Gastrocnemius medialis (tissue), 4 donors: Measurements from ENCODE around the gene SLFN13. TPM values are rescaled to one million over a fixed set of nuclear protein-coding genes. Genes with fewer than 3 reads are reported as not detected.
A peak's percentile ranks its signal among the peaks of the same experiment; 100 is the strongest.

Experiments
- ATAC-seq, 2 donors: fragments of 150-250 bp; one replicate each; pipeline ENCODE4 v1.9.1; 2016
- DNase-seq, 2 donors: peaks; one replicate each; pipeline ENCODE4 v3.0.0-alpha.2; 2019
- H3K27ac ChIP-seq, 4 donors: fragments of 200-600 bp; sonication (generic); 1 replicate in 1 of 4; 2 replicates in 3 of 4; pipeline ENCODE4 v1.5.1; 2016 to 2018; ENCODE audit warnings: mild to moderate bottlenecking in 2 of 4, moderate library complexity in 1 of 4
- H3K27me3 ChIP-seq, 3 donors: fragments of 200-600 bp; sonication (generic) in 2 of 3; 1 replicate in 1 of 3; 2 replicates in 2 of 3; pipeline versions ENCODE4 v1.5.1 to v1.6.0; 2016 to 2019; ENCODE audit warnings: mild to moderate bottlenecking in 1 of 3, moderate library complexity in 1 of 3
- H3K36me3 ChIP-seq, 2 donors: fragments of 200-600 bp; sonication (generic) in 1 of 2; one replicate each; pipeline ENCODE4 v1.5.1; 2017 to 2018
- H3K4me1 ChIP-seq, 2 donors: fragments of 200-600 bp; sonication (generic) in 1 of 2; one replicate each; pipeline ENCODE4 v1.5.1; 2016 to 2017; ENCODE audit warnings: mild to moderate bottlenecking in 2 of 2
- H3K4me3 ChIP-seq, 4 donors: fragments of 200-600 bp; sonication (generic) in 3 of 4; 1 replicate in 1 of 4; 2 replicates in 3 of 4; pipeline ENCODE4 v1.5.1; 2016 to 2019; ENCODE audit warnings: mild to moderate bottlenecking in 2 of 4
- H3K9me3 ChIP-seq, 3 donors: fragments of 200-600 bp; sonication (generic) in 2 of 3; 1 replicate in 1 of 3; 2 replicates in 2 of 3; pipeline ENCODE4 v1.5.1; 2016 to 2019
- POLR2A ChIP-seq, 2 donors: fragments of 450-650 bp; IDR thresholded peaks; one replicate each; pipeline ENCODE4 v1.6.1; 2017; ENCODE audit warnings: antibody characterized with exemption in 2 of 2, mild to moderate bottlenecking in 2 of 2, moderate library complexity in 2 of 2
- in situ Hi-C, 4 donors: fragments of 200-750 bp; cut with MboI; loops; one replicate each; pipeline versions ENCODE4 v1.15.0 to v1.8.0; 2017; ENCODE audit warnings: low sequenced_read_pairs in 4 of 4
- intact Hi-C: fragments of 100-400 bp; cut with DNase I; formaldehyde crosslinking; loops from one replicate; pipeline ENCODE4 v1.15.1; 2023; ENCODE audit warnings: low total_unique reads
- total RNA-seq, 4 donors: library from RNA; depleted of rRNA; stranded (reverse); fragments of >200 nt; gene quantifications; one replicate each; pipeline versions ENCODE4 v1.1.0 to v1.2.3, GENCODE V29; 2016
- TF ChIP-seq, protein P1 (sequence below), 5 experiments: fragments of 450-650 bp in 3 of 5; fragments of 200-600 bp in 2 of 5; sonication (generic) in 2 of 5; IDR thresholded peaks in 4 of 5; conservative IDR thresholded peaks in 1 of 5; 1 replicate in 4 of 5; 2 replicates in 1 of 5; pipeline ENCODE4 v1.5.1; 2016 to 2019; ENCODE audit warnings: antibody characterized with exemption in 5 of 5, mild to moderate bottlenecking in 3 of 5, moderate library complexity in 3 of 5

SLFN13 gene
- total RNA-seq, 4 donors from 2014 or later: 0.05 to 1.2 (median 0.32) TPM

DNA sequence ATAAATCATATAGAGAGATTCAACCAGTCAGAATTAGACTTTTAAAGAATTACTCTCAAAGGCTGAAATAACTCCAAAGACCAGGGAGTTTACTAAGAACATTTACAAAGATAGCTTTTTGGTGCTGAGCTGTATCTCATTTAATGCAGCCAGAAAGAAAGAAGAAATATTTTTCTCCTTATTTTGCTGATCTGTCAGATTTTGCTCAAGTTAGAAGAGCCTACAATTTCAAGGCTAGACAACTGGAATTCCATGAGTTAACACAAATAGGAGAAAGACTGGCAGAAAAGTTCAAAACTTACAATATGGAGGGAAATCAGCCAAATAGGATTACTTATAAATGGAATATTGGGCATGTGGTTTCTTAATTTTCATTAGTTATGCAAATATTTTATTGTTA lies 10.1 kb downstream of the SLFN13 start:
- in situ Hi-C loops: loop anchor here in 1 of 4 donors (25.0 kb wide), 1 partner anchor 99 kb away; the partner anchor contains the start of gene SLFN12L
- H3K27ac ChIP-seq: no peak overlapping the region
- TF ChIP-seq, protein P1, sequence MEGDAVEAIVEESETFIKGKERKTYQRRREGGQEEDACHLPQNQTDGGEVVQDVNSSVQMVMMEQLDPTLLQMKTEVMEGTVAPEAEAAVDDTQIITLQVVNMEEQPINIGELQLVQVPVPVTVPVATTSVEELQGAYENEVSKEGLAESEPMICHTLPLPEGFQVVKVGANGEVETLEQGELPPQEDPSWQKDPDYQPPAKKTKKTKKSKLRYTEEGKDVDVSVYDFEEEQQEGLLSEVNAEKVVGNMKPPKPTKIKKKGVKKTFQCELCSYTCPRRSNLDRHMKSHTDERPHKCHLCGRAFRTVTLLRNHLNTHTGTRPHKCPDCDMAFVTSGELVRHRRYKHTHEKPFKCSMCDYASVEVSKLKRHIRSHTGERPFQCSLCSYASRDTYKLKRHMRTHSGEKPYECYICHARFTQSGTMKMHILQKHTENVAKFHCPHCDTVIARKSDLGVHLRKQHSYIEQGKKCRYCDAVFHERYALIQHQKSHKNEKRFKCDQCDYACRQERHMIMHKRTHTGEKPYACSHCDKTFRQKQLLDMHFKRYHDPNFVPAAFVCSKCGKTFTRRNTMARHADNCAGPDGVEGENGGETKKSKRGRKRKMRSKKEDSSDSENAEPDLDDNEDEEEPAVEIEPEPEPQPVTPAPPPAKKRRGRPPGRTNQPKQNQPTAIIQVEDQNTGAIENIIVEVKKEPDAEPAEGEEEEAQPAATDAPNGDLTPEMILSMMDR (IDR thresholded peaks at IDR 0.05 in 4 of 5, conservative IDR thresholded peaks at IDR 0.05 in 1 of 5): no peak
- no peak for TF ChIP-seq POLR2A (IDR thresholded peaks at IDR 0.05)
- no peak overlapping the region for H3K4me3 ChIP-seq
- no peaks in the 10 kb centered on the region for H3K9me3 ChIP-seq
- intact Hi-C loops: loop anchor here (10.0 kb wide), 1 partner anchor 64 kb away; the partner anchor contains the start of gene SLFN11
- H3K4me1 ChIP-seq: peaks cover 0 to 6% of the 10 kb centered on the region in 2 donors
- ATAC-seq (no peak), DNase-seq (no peak)
- peaks cover 0 to 11% (median 6%) of the 10 kb centered on the region in 3 donors for H3K27me3 ChIP-seq
- H3K36me3 ChIP-seq: no peaks in the 10 kb centered on the region

DNA sequence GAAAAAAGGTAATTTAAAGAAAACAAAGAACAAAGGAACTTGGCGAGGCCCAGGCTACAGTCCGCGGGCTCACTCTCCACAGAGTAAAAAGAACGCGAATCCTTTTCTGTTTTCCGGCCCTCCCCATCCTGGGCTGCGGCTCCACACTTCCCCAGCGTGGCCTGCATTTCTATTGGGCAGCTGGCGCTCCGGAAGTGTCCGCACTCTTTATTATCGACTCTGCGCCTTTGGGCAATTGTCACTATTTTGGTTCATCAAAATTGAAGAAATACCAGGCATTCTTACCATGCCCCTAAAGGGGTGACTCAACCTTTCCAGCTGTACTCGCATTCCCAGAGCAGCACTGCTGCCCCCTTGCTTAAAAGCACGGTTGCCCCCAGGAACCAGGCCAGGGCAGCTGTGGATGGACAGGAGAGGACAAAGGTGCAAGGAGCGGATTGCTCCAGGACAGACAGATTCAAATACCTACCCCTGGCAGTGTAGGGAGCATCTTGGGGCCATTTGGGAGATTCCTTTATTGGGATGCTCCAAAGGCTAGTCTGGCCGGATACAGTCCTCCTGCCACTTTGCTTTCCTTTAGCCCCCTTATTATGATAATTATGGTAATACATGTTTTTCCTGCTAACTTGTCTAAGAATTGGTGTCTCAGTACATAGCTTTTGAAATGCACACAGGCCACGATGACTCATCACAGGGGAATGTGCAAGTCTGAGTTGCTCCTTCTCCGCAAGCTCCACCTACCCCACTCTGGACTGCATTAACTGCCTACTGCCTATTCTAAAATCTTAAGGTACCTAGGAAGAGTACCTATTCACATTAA lies 15.3 kb downstream of the SLFN13 start:
- Histone ChIP-seq H3K9me3 (no peaks in the 10 kb centered on the region), H3K4me1 (peaks cover 0 to 8% of the 10 kb centered on the region in 2 donors), H3K4me3 (peak overlapping the region; percentile 53 to 67 (median 58)), H3K36me3 (no peaks in the 10 kb centered on the region), H3K27ac (peak overlapping the region; percentile 72 to 78 (median 75)), H3K27me3 (peaks cover 7 to 13% (median 13%) of the 10 kb centered on the region in 3 donors)
- TF ChIP-seq, protein P1 (IDR thresholded peaks at IDR 0.05 in 4 of 5, conservative IDR thresholded peaks at IDR 0.05 in 1 of 5): no peak
- no peak for TF ChIP-seq POLR2A (IDR thresholded peaks at IDR 0.05)
- intact Hi-C loops: loop anchor here (5.0 to 10.0 kb wide), 2 partner anchors 58 to 99 kb away; partner anchors contain the start of gene SLFN11
- ATAC-seq (peak; percentile 68 to 72), DNase-seq (peak; percentile 41 to 59)
- in situ Hi-C loops: loop anchor here in 1 of 4 donors (25.0 kb wide), 1 partner anchor 104 kb away; the partner anchor contains the start of gene SLFN12L

DNA sequence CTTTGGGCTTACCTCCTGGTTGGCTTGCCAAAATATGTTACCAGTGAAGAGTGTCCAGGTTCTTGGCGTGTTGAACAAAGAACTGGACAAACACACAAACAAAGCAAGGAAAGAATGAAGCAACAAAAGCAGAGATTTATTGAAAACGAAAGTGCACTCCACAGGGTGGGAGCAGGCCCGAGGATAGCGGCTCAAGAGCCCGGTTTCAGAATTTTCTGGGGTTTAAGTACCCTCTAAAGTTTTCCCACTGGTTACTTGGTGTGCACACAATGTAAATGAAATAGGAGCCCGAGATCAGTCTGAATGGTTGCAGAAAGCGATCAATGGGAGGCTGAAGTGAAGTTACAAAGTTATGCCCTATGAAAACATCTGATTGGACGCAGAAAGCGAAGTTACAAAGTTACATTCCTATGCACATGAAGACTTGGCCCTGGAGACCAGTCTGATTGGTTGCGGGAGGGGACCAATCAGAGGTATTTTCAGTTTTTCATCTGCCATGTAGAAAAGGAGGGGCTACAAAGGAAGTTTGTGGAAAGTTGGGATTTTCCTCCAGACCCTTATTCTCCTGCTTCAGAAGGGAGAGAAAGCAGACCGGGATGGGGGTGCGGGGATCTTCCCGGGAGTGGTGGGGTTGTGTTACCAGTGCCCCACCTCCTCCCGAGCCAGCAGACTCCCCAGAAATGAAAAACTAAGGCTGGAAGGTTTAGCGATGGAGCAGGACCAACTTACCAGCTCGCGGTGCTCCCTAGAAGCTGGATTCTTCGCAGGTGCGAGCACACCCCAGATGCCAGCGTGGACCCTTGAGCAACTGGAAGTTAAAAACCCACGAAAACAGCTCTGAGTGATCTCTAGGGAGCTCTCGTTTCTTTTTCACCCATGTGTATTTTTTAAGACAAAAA lies 16.1 kb downstream of the SLFN13 start, which contains the start of gene SLFN12:
TSS of gene SLFN12 (minus strand) at position 325 of the 899 bp plus-strand sequence. CDS start 9,472 bp downstream, outside the sequence.
- in situ Hi-C loops: loop anchor here in 1 of 4 donors (25.0 kb wide), 1 partner anchor 105 kb away; the partner anchor contains the start of gene SLFN12L
- Histone ChIP-seq H3K9me3 (no peaks in the 10 kb centered on the region), H3K4me3 (peak within 1 kb of the TSS; percentile 53 to 67 (median 58)), H3K36me3 (no peaks in the 10 kb centered on the region), H3K27me3 (peaks cover 7 to 15% (median 13%) of the 10 kb centered on the region in 3 donors), H3K4me1 (peaks cover 0 to 8% of the 10 kb centered on the region in 2 donors), H3K27ac (peak within 1 kb of the TSS; percentile 72 to 78 (median 75))
- intact Hi-C loops: loop anchor here (5.0 to 10.0 kb wide), 2 partner anchors 58 to 100 kb away; partner anchors contain the start of gene SLFN11
- DNase-seq: peak; percentile 24 to 35
- ATAC-seq: peak; percentile 82 to 83
- TF ChIP-seq POLR2A (IDR thresholded peaks at IDR 0.05): peak in 1 of 2 donors; percentile 32
- TF ChIP-seq, protein P1 (IDR thresholded peaks at IDR 0.05 in 4 of 5, conservative IDR thresholded peaks at IDR 0.05 in 1 of 5): no peak

DNA sequence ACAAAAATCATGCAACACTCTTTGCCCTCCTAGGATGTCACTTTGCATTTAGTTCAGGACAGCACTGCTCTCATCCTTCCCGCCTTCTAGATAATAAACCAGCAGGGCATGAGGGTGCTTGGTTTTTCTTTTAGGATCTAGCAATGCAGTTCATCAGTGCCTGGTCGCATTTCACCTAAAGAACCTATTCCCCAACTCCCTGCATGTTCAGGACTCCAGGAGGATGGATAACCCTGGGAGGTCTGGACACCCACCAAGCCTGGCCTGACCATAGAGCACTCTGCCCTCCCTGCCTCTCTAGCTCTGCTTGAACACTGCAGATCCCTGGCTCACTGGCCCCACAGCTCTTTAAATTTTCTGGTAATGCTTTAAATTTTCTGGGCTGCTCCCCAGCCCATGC lies 18.9 kb downstream of the SLFN13 start:
- DNase-seq (no peak), ATAC-seq (no peak)
- H3K4me1 ChIP-seq: peaks cover 0 to 8% of the 10 kb centered on the region in 2 donors
- H3K27ac ChIP-seq: no peak overlapping the region
- no peak overlapping the region for H3K4me3 ChIP-seq
- H3K36me3 ChIP-seq: no peaks in the 10 kb centered on the region
- no peaks in the 10 kb centered on the region for H3K9me3 ChIP-seq
- intact Hi-C loops (loop anchor here (5.0 to 10.0 kb wide), 2 partner anchors 55 to 103 kb away; partner anchors contain the start of gene SLFN11), in situ Hi-C loops (loop anchor here in 1 of 4 donors (25.0 kb wide), 1 partner anchor 108 kb away; the partner anchor contains the start of gene SLFN12L)
- TF ChIP-seq POLR2A (IDR thresholded peaks at IDR 0.05): no peak
- TF ChIP-seq, protein P1 (IDR thresholded peaks at IDR 0.05 in 4 of 5, conservative IDR thresholded peaks at IDR 0.05 in 1 of 5): no peak
- H3K27me3 ChIP-seq: peaks cover 7 to 15% (median 12%) of the 10 kb centered on the region in 3 donors
